ENCODE results near the gene ZBTB47. TPM values are rescaled to one million over a fixed set of nuclear protein-coding genes. Genes with fewer than 3 reads are reported as not detected.

ZBTB47 gene
- total RNA-seq, 2 donors from 2014 or later, result 4.0 to 9.0 TPM

DNA sequence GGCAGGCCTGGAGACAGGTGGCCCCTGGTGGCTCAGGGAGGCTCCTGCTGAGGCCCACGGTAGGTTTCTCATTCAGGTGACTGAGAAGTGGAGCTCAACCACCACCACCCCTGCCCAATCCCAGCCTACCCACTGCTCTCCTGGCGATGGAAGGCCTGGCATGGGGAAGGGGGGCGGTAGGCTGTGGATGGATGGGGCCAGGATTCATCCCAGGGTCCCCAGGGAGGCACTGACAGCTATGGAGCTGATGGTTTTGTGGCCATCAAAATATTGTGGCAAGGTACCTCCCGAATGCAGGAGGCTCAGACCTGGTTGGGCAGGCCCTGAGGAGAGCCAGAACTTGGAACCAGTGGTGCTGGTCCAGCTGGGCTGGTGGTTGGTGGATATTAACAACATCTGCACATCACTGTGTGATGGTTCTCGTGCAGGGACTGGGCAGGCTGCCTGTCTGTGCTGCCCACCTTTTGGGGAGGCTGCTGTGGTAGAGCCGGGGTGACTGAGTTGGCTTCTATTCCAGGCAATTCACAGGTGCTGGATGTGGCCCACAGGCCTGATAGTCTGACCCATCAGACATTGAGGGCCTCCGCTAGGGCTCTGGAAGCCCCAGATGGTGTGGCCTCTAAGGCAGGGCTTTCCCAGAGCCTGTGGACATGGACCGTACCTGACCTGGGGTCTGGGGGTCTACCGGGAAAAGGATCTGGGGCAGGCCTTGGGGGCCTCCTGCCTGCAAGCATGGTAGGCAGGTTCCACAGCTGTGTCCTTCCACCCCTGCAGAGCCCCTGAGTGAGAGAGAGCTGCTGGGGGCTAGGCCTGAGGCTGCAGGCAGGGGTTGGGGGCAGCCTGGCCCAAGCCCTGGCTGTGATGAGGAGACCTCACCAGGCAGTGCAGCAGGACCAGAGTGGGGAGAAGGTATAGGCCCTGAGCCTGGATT is 3.4 kb downstream of the ZBTB47 start:
- H3K9me3 ChIP-seq, result no peaks in the 10 kb centered on the region
- no peaks in the 10 kb centered on the region for H3K27me3 ChIP-seq
- no peak overlapping the region for H3K27ac ChIP-seq
- H3K9ac ChIP-seq (ENCODE audit: low read depth in 2 of 2, low read length in 2 of 2), result no peak overlapping the region
- H3K36me3 ChIP-seq, result no peaks in the 10 kb centered on the region
- intact Hi-C loops (cut with DNase I), result loop anchor here (5.0 kb wide), 1 partner anchor 85 kb away; no protein-coding TSS in a partner anchor
- TF ChIP-seq, protein P1, sequence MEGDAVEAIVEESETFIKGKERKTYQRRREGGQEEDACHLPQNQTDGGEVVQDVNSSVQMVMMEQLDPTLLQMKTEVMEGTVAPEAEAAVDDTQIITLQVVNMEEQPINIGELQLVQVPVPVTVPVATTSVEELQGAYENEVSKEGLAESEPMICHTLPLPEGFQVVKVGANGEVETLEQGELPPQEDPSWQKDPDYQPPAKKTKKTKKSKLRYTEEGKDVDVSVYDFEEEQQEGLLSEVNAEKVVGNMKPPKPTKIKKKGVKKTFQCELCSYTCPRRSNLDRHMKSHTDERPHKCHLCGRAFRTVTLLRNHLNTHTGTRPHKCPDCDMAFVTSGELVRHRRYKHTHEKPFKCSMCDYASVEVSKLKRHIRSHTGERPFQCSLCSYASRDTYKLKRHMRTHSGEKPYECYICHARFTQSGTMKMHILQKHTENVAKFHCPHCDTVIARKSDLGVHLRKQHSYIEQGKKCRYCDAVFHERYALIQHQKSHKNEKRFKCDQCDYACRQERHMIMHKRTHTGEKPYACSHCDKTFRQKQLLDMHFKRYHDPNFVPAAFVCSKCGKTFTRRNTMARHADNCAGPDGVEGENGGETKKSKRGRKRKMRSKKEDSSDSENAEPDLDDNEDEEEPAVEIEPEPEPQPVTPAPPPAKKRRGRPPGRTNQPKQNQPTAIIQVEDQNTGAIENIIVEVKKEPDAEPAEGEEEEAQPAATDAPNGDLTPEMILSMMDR (IDR thresholded peaks at IDR 0.05), result no peak
- H3K4me1 ChIP-seq, result no peaks in the 10 kb centered on the region
- DNase-seq, result no peak
- no peak overlapping the region for H3K4me3 ChIP-seq

DNA sequence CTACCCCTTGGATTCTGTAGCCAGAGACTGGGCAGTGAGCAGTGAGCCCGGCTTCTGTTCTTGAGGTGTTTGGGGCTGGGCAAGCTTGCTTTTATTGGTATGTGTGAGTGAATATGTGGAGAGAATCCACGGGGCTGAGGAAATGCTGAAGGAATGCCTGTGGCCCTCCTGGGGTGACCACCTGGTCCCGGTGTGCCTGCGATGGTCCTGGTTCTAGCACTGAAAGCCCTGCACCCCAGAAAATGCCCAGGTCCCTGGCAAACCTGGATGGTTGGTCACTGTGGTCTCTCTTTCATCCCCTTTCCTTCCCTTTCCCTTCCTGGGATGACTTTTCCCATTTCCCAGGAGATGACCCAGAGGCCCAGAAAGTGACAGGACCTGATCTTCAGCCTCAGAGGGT is 4.2 kb downstream of the ZBTB47 start:
- TF ChIP-seq, protein P1 (IDR thresholded peaks at IDR 0.05), result no peak
- H3K4me1 ChIP-seq, result no peaks in the 10 kb centered on the region
- DNase-seq, result no peak
- no peak overlapping the region for H3K27ac ChIP-seq
- no peaks in the 10 kb centered on the region for H3K36me3 ChIP-seq
- intact Hi-C loops (cut with DNase I), result loop anchor here (5.0 kb wide), 1 partner anchor 85 kb away; no protein-coding TSS in a partner anchor
- H3K9ac ChIP-seq (ENCODE audit: low read depth in 2 of 2, low read length in 2 of 2), result no peak overlapping the region
- no peaks in the 10 kb centered on the region for H3K9me3 ChIP-seq
- H3K27me3 ChIP-seq, result no peaks in the 10 kb centered on the region
- no peak overlapping the region for H3K4me3 ChIP-seq

DNA sequence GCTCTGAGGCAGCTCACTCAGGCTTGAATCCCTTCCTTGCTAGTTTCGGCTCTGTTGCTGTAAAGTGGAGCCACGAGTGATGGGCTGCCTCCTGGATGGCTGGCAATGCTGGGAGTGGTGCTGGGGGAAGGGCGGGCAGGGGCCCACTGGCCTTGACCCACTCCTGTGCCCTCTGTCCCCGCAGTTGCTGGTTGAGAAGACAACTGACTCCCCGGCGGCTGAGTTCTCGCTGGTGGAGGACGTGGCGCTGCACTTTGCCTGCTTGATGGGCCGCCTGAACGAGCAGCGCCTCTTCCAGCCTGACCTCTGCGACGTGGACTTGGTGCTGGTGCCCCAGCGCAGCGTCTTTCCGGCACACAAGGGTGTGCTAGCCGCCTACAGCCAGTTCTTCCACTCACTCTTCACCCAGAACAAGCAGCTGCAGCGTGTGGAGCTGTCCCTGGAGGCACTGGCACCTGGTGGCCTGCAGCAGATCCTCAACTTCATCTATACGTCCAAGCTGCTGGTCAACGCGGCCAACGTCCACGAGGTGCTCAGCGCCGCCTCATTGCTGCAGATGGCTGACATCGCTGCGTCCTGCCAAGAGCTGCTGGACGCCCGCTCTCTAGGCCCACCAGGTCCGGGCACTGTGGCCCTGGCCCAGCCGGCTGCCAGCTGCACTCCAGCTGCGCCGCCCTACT is 4.7 kb downstream of the ZBTB47 start:
- no peak overlapping the region for H3K4me3 ChIP-seq
- H3K9me3 ChIP-seq, result no peaks in the 10 kb centered on the region
- no peak for DNase-seq
- H3K4me1 ChIP-seq, result no peaks in the 10 kb centered on the region
- H3K27ac ChIP-seq, result no peak overlapping the region
- TF ChIP-seq, protein P1 (IDR thresholded peaks at IDR 0.05), result no peak
- H3K9ac ChIP-seq (ENCODE audit: low read depth in 2 of 2, low read length in 2 of 2), result no peak overlapping the region
- H3K36me3 ChIP-seq, result no peaks in the 10 kb centered on the region
- intact Hi-C loops (cut with DNase I), result loop anchor here (5.0 kb wide), 1 partner anchor 84 kb away; no protein-coding TSS in a partner anchor
- H3K27me3 ChIP-seq, result no peaks in the 10 kb centered on the region

GRCh38 chr3:42658771-42659390 is 5.4 kb downstream of the ZBTB47 start:
- Histone ChIP-seq H3K4me1 (no peaks in the 10 kb centered on the region), H3K36me3 (no peaks in the 10 kb centered on the region)

More at GRCh38 chr3:42658771-42659390, 5.4 kb downstream of the ZBTB47 start:
- intact Hi-C loops (cut with DNase I), result loop anchor here (5.0 kb wide), 1 partner anchor 83 kb away; no protein-coding TSS in a partner anchor
- DNase-seq, result no peak
- Histone ChIP-seq H3K27me3 (no peaks in the 10 kb centered on the region), H3K9ac (ENCODE audit: low read depth in 2 of 2, low read length in 2 of 2) (no peak overlapping the region), H3K27ac (no peak overlapping the region), H3K9me3 (no peaks in the 10 kb centered on the region), H3K4me3 (no peak overlapping the region)
- TF ChIP-seq, protein P1 (IDR thresholded peaks at IDR 0.05), result no peak

Measured in colonic mucosa (tissue), 4 donors.